ENCODE measurements around the gene PEAR1. TPM values are rescaled to one million over a fixed set of nuclear protein-coding genes. Genes with fewer than 3 reads are reported as not detected.

Gene PEAR1
- total and polyA plus RNA-seq, 2 of the 4 experiments (the other 2 are of a cell fraction), result 2.0 to 44.4 TPM

- DNase-seq, result no peak
- H2BK20ac ChIP-seq (ENCODE audit: low read depth, low read length), result no peak overlapping the region
These were observed 25.2 kb upstream of the PEAR1 start for GRCh38 chr1:156868341-156868740.

More at GRCh38 chr1:156868341-156868740, 25.2 kb upstream of the PEAR1 start:
- no peak overlapping the region for H3K23ac ChIP-seq (ENCODE audit: low read depth, low read length)
- no peak overlapping the region for H3K27ac ChIP-seq (ENCODE audit: insufficient read depth, low read length)
- no peak overlapping the region for H2BK120ac ChIP-seq (ENCODE audit: low read depth, low read length)
- H4K8ac ChIP-seq (ENCODE audit: low read depth in 2 of 2, low read length in 2 of 2), result no peak overlapping the region
- no peak for ATAC-seq (ENCODE audit: low read depth)
- H3K27me3 ChIP-seq (ENCODE audit: control insufficient read depth, insufficient read depth, low read length), result peaks cover 36% of the 10 kb centered on the region
- H4K5ac ChIP-seq (ENCODE audit: low read depth, low read length), result no peak overlapping the region
- H3K4me1 ChIP-seq (ENCODE audit: control insufficient read depth, insufficient read depth, low read length), result peaks cover 6% of the 10 kb centered on the region
- H2AK5ac ChIP-seq (ENCODE audit: low read depth, low read length), result peak overlapping the region; percentile 21; the same call in 1 of the 2 replicates
- no peak overlapping the region for H3K9ac ChIP-seq (ENCODE audit: low read depth, low read length)
- H4K20me1 ChIP-seq (ENCODE audit: insufficient read depth, low read length), result peaks cover 8% of the 10 kb centered on the region; the same call in 1 of the 2 replicates
- no peak overlapping the region for H3K4me3 ChIP-seq (ENCODE audit: insufficient read depth, low read depth, low read length)
- H3K79me1 ChIP-seq (ENCODE audit: low read depth in 1 of 2, low read length in 2 of 2), result no peaks in the 10 kb centered on the region
- POLR2A ChIA-PET (ENCODE audit: unreplicated experiment), result no interaction called here
- no peak overlapping the region for H2AK9ac ChIP-seq (replicated peaks; ENCODE audit: low read depth, low read length, poor library complexity)
- H3K4ac ChIP-seq (ENCODE audit: low read depth, low read length), result no peak overlapping the region
- BruUV-seq (replicated peaks), result no TSS peak
- H3K4me2 ChIP-seq (ENCODE audit: low read depth, low read length), result no peak overlapping the region
- intact Hi-C loops (cut with micrococcal nuclease), result no loop called here
- dilution Hi-C loops (cut with HindIII; ENCODE audit: low sequenced_read_pairs, unreplicated experiment), result no loop called here
- 80% methylated on average over 7 of the region's 13 CpGs; no CpG with 5 or more reads in 1 of the 2 experiments for WGBS, 2 experiments (ENCODE audit: extremely low coverage in 2 of 2, insufficient read length in 1 of 2)
- no peaks in the 10 kb centered on the region for H3K9me3 ChIP-seq (ENCODE audit: control insufficient read depth, insufficient read depth, low read length)
- H3K56ac ChIP-seq (ENCODE audit: extremely low read depth, insufficient read depth, low read length), result no peak overlapping the region; the same call in 1 of the 2 replicates
- TF ChIP-seq FOS (IDR thresholded peaks at IDR 0.05; ENCODE audit: low read depth, low read length) (no peak), RCOR1 (IDR thresholded peaks at IDR 0.05; ENCODE audit: insufficient replicate concordance, low read length) (no peak), BHLHE40 (IDR thresholded peaks at IDR 0.05; ENCODE audit: low read depth, low read length) (no peak), MXI1 (IDR thresholded peaks at IDR 0.05; ENCODE audit: borderline replicate concordance, low read depth, low read length) (no peak), CHD1 (IDR thresholded peaks at IDR 0.05; ENCODE audit: low read depth, low read length) (no peak), CTCF (conservative IDR thresholded peaks at IDR 0.05; ENCODE audit: low read depth, low read length) (no peak), POLR2A (IDR thresholded peaks at IDR 0.05; ENCODE audit: low read depth, low read length) (no peak), SMC3 (IDR thresholded peaks at IDR 0.05; ENCODE audit: low read depth, low read length) (no peak), NFE2L2 (IDR thresholded peaks at IDR 0.05; ENCODE audit: low read depth, low read length) (no peak), RFX5 (IDR thresholded peaks at IDR 0.05; ENCODE audit: low read depth, low read length) (no peak), MAFK (IDR thresholded peaks at IDR 0.05; ENCODE audit: low read depth, low read length) (no peak), MAZ (IDR thresholded peaks at IDR 0.05; ENCODE audit: borderline replicate concordance, low read depth, low read length) (no peak), CEBPB (IDR thresholded peaks at IDR 0.05; ENCODE audit: low read depth, low read length) (no peak), ELK1 (IDR thresholded peaks at IDR 0.05; ENCODE audit: borderline replicate concordance, low read depth, low read length) (no peak), RAD21 (IDR thresholded peaks at IDR 0.05; ENCODE audit: low read length) (no peak)
- TF ChIP-seq, protein P1, sequence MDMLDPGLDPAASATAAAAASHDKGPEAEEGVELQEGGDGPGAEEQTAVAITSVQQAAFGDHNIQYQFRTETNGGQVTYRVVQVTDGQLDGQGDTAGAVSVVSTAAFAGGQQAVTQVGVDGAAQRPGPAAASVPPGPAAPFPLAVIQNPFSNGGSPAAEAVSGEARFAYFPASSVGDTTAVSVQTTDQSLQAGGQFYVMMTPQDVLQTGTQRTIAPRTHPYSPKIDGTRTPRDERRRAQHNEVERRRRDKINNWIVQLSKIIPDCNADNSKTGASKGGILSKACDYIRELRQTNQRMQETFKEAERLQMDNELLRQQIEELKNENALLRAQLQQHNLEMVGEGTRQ (IDR thresholded peaks at IDR 0.05; ENCODE audit: low read depth, low read length), result no peak
- no peak overlapping the region for H2AFZ ChIP-seq (replicated peaks; ENCODE audit: low read length, poor library complexity)
- CTCF ChIA-PET, result no interaction called here
- no peak overlapping the region for H2BK5ac ChIP-seq (ENCODE audit: low read depth, low read length, poor library complexity, severe bottlenecking)
- peaks cover 3% of the 10 kb centered on the region; the same call in 1 of the 2 replicates for H3K9me1 ChIP-seq (ENCODE audit: insufficient read depth, low read length)
- no peak overlapping the region for H4K91ac ChIP-seq (ENCODE audit: insufficient read depth, low read depth, low read length)
- in situ Hi-C loops (cut with MboI; ENCODE audit: low sequenced_read_pairs), result no loop called here
- no peak overlapping the region for H3K14ac ChIP-seq (replicated peaks; ENCODE audit: low read depth, low read length)
- no peaks in the 10 kb centered on the region for H3K36me3 ChIP-seq (ENCODE audit: control insufficient read depth, insufficient read depth, low read length)
- H3K18ac ChIP-seq (ENCODE audit: low read depth, low read length), result no peak overlapping the region
- no peak overlapping the region for H2BK15ac ChIP-seq (ENCODE audit: low read depth, low read length)

All from IMR-90 (cell line).